HL-60 (cell line): ENCODE data around the gene TSPEAR.

Experiments
- CTCF ChIP-seq: IDR thresholded peaks from one replicate; pipeline ENCODE4 v1.5.1; 2011; ENCODE audit warnings: low read length, control low read depth, inconsistent platforms; ENCODE audit not compliant: insufficient read depth
- POLR2AphosphoS5 ChIP-seq: IDR thresholded peaks from 2 replicates; pipeline ENCODE4 v1.6.1; 2012; ENCODE audit warnings: low read depth
- SPI1 ChIP-seq: IDR thresholded peaks from 2 replicates; pipeline ENCODE4 v1.6.1; 2012; ENCODE audit warnings: low read depth, mild to moderate bottlenecking, borderline replicate concordance
- TF ChIP-seq, protein P1 (sequence below): IDR thresholded peaks from 2 replicates; pipeline ENCODE4 v1.6.1; 2012; ENCODE audit warnings: low read depth; ENCODE audit not compliant: insufficient replicate concordance

DNA sequence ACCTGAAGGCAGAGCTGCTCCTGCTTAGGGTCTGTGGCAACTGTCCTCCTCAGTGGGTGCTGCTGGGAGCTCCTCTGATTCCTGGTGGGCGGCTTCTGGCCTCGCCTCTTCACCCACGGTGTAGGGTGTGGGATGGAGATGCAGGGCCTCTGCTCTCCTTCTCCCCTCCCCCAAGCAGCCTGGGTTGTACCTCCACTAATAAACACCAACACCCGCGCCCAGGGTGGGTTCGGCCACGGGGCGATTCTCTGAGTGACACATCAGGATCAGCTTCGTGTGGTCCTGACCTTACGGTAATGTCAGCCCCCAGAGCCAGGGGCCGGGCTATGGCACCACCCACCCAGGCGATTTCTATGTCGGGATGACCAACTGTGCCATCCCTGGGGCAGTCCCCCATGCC is 195.0 kb downstream of the TSPEAR start:
- TF ChIP-seq CTCF (no peak), POLR2AphosphoS5 (no peak), SPI1 (no peak)
- TF ChIP-seq, protein P1, sequence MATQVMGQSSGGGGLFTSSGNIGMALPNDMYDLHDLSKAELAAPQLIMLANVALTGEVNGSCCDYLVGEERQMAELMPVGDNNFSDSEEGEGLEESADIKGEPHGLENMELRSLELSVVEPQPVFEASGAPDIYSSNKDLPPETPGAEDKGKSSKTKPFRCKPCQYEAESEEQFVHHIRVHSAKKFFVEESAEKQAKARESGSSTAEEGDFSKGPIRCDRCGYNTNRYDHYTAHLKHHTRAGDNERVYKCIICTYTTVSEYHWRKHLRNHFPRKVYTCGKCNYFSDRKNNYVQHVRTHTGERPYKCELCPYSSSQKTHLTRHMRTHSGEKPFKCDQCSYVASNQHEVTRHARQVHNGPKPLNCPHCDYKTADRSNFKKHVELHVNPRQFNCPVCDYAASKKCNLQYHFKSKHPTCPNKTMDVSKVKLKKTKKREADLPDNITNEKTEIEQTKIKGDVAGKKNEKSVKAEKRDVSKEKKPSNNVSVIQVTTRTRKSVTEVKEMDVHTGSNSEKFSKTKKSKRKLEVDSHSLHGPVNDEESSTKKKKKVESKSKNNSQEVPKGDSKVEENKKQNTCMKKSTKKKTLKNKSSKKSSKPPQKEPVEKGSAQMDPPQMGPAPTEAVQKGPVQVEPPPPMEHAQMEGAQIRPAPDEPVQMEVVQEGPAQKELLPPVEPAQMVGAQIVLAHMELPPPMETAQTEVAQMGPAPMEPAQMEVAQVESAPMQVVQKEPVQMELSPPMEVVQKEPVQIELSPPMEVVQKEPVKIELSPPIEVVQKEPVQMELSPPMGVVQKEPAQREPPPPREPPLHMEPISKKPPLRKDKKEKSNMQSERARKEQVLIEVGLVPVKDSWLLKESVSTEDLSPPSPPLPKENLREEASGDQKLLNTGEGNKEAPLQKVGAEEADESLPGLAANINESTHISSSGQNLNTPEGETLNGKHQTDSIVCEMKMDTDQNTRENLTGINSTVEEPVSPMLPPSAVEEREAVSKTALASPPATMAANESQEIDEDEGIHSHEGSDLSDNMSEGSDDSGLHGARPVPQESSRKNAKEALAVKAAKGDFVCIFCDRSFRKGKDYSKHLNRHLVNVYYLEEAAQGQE: no peak
